GM18499 (cell line): ENCODE data around the gene AEN.
A peak's percentile ranks its signal among the peaks of the same experiment; 100 is the strongest.

Source experiments
- ATAC-seq: cut with Tn5 transposase; IDR thresholded peaks from one replicate; pipeline ENCODE4 v1.9.1; 2021; ENCODE audit warnings: moderate number of reproducible peaks; ENCODE audit not compliant: insufficient read depth, unreplicated experiment

Gene AEN

DNA sequence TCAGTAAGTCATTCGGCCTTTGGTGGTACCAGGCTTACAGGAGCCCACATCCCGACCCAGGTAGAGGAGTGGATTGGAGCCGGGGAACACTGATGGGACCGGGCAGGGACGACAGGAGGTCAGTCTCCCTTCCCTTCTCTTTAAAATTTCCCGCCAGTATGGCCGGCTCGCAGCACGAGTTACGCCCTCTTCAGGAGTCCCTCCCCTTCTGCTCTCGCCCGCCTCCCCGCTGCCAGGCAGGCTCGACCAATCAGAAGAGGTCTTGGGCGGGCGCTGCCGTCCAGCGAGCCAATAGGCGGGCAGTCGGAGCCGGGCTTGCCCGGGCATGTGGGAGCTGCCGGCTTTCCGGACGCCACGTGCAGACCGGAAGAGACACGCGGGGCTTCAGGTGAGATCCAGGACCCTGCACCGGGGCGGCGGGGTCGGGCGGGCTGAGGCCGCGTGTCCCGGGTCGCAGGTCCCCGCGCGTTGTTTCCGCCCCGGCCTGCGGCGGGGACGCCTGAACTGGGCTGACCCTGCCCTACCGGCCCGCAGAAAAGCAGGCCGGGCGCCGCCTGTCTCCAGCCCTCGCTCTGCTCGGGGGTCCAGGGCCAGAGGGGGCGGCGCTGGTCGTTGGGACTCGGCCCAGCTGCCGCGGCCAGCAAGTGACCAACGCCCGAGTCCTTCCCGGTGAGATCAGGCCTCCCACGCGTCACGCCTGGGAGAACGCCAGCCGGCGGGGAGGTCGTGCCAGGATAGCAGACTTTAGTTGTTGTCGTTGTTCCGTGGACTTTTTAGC, at the start of gene AEN:
TSS of gene AEN (plus strand) at position 346 of the 778 bp plus-strand sequence. CDS start 4,870 bp downstream, outside the sequence.
- peak; percentile 81 for ATAC-seq

GRCh38 chr15:88571852-88572259, 49.3 kb upstream of the AEN start:
- ATAC-seq, result no peak

DNA sequence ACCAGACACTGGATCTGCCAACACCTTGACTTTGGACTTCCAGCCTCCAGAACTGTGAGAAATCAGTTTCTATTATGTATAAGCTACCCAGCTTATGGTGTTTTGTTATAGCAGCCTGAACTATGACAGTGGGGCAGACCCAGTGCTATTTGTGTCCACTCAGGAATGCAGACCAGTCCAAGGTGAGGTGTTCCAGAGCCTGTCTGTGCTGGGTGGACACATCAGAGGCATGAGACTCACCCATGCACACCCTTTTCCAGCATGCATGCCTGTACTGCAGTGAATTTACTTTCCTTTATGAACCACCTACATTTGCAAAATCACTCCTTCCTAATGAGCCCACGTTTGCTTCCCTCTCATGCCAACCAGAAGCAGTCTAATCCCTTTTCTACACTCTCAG, 47.1 kb upstream of the AEN start:
- ATAC-seq, result no peak

- ATAC-seq, result no peak
Observed at GRCh38 chr15:88574655-88575054, 46.5 kb upstream of the AEN start.

DNA sequence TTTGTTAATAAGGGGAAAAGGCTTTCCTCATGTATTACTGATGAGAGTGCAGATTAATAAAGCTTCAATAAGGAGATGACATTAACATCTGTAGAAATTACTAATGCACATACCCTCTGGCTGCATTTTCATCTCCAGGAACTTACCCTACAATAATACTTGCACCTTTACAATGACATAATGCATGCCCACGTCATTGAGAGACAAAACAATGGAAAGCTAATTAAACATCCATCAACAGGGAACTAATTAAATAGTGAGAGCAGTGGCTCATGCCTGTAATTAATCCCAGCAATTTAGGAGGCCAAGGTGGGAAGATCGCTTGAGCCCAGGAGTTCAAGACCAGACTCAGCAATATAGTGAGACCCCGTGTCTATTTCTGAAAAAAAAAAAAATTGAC, 41.8 kb upstream of the AEN start:
- ATAC-seq, result no peak

DNA sequence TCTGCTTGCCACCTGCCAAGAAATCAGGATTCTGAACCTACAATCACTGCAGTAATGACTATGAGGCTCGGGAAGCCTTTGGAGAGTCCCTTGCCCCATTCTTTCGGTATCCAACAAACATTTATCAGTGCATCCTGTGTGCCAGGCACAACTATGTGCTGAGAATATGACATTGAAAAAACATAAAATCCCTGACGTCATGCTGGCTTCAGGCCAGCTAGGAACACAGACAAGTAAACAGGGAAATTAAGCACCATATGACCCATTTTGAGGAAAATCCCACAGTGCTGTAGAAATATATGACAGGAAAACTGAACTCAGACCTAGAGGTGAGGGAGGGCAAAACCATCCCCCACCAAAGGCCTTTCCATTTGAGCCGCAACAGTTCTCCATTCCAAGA, 40.6 kb upstream of the AEN start:
- no peak for ATAC-seq

DNA sequence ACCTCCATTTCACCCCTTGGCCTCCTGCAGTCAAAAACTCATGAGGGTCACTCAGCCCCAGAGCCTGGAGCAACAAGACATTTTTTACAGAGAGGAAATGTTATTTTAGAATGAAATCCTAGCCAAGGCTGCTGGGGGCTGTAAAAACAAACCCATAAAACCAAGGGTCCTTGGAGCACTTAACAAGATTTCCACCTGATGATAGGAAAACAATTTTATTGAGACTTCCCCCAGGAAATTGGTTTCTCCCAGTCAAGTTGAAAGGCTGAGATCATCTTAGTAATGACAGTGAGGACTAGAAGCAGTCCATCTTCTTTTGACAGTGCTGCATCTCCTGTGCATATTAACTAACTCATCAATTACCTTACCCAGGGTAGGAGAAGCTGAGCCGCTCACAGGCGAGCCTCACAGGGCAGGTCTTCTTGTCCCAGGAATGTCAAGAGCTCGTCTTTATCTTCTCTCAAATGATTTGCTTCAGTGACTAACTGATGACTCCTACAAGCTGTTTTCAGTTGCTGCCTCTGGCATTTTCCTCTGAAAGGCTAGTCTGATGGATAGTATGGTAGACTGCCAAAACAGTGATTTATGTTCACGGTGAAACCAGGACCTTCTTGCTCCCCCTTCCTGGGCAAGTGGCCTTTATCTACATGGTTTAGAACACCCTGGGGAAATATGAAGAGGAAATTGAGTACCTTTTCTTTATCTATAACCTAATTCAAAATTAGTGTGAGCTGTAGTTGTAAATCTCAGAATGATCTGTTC, 34.6 kb upstream of the AEN start:
- no peak for ATAC-seq

GRCh38 chr15:88590759-88591158, 30.4 kb upstream of the AEN start:
- ATAC-seq, result no peak

- ATAC-seq, result no peak
Observed at GRCh38 chr15:88591384-88591783, 29.8 kb upstream of the AEN start.

DNA sequence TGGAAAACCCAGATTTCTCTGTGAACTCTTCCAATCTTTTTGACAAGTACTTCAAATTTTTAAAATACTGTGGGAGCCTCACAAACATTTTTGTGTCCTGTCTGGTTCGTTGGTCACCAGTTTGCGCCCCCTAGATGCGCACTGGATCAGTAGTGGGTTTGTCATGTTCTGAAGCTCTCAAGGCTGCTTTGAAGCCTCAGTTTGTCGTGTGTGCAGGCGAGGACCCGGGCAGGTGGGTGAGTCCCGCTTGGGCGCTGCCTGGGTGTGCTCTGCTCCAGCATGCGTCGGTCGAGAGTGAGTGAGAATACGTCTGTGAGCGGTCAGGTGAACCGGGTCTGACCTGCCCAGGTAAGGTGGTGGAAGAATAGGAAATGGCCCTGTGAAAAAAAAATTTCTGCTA, 17.3 kb upstream of the AEN start:
- no peak for ATAC-seq

- no peak for ATAC-seq
Observed at GRCh38 chr15:88604381-88605188, 16.6 kb upstream of the AEN start.

- ATAC-seq, result no peak
Observed at GRCh38 chr15:88605189-88606069, 15.7 kb upstream of the AEN start.

- no peak for ATAC-seq
Observed at GRCh38 chr15:88606070-88606794, 14.9 kb upstream of the AEN start.

DNA sequence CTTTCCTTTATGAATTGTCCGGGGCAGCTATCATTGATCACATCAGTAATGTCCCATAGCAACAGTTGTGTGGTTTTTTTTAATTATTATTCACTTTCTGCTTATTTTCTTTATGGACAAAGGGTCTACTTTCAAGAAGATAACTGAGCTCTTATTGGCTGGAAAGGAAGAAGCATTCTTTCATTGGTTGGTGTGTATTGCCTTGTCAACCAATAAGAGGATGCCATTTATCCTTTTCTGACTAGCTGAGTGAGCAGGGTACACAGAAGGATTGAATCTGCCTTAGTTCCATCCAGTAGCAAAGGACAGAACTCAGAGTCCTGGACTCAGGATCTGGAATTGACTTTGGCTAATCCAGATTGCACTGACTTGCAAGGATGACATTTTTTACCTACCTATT, 13.2 kb upstream of the AEN start:
- ATAC-seq, result no peak

GRCh38 chr15:88608607-88609181, 12.4 kb upstream of the AEN start:
- no peak for ATAC-seq

DNA sequence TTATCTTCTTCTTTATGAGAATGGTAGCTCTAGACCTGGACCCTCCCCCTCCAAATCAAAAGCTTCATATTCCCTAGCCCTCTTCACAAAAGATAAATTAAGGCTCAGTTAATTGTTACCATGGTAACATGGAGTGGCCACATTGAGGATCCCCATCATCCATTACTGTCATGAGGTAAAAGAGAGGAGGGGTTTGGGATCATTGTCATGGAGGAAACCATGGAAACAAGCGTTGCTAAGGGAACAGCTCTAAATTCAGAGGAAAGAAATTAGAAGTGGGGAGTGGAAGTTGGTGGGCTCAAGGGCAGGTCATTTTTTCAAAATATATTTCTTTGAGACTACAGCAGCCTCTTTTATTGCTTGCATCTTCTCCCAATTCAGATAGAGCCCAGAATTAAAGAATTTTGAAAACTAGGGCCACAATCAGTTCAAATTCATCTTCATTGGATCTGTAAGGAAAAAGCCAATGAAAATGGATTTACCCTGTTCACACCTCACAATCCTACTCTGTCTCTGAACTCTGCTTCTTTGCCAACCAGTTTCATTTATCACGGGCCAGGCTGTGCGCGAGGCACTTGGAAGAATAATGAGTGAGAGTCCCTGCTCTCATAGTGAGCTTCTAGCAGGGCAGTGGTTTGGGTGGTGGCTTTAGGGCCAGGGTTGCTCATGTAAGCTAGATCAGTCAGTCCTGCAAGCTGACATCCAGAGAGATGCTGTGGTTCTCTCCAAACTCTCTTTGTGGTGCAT, 11.6 kb upstream of the AEN start:
- no peak for ATAC-seq

DNA sequence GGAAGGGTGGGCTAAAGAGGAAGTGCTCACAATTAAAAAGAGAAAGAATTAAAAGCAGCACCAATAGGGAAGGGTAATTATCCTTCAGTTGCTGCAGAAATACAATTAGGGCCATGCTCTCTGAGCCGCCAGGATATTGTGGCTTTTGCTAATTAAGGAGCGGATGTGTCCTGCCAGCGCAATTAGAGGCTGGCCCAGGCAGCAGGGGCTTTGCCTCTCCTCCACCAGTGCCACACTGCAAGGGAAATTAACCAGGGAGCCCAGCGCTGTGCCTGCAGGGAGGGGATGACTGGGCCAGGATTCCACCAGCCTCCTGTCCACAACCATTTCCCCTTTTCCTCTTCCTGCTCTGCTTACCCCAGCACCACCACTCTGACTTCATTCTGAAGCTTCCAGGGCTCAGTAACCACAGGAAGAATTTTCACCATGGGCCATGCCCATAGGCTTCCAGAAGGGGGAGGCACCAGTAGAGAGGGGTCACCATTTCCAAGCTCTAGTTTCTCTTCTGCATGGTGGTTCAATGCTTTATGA, 10.4 kb upstream of the AEN start:
- no peak for ATAC-seq

DNA sequence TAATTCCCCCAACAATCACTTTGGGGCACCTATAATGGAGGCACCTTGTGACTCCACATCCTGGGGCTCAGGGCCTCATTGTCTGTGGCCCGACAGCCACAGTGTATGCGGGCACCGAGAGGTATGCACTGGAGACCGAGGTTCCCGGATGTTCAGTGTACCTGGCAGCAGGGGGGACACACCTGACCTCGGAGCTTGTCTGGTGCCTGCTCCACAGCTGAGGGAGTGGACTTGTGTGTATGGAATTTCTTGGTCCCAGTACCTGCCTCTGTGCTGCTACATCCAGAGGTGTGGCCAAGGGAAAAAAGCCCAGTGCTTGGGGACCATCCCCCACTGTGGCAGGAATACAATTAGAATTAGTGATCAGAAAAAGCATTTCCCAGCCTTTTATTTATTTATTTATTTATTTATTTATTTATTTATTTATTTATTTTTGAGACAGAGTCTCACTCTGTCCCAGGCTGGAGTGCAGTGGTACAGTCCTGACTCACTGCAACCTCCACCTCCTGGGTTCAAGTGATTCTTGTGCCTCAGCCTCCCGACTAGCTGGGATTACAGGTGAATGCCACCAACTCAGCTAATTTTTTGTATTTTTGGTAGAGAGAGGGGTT, 8.8 kb upstream of the AEN start:
- no peak for ATAC-seq
